Neural progenitor cell (in vitro differentiated cells): Measurements from ENCODE around the gene SF3B5. TPM values are rescaled to one million over a fixed set of nuclear protein-coding genes. Genes with fewer than 3 reads are reported as not detected.

ENCODE experiments used
- DNase-seq: peaks from one replicate; pipeline ENCODE4 v3.0.0-alpha.2; 2016; ENCODE audit warnings: low spot score
- H2AFZ ChIP-seq: fragments of 200-600 bp; sonication (generic); replicated peaks from 2 replicates; pipeline ENCODE4 v1.6.1; 2016; ENCODE audit warnings: antibody characterized with exemption
- H3F3A ChIP-seq: fragments of 200-600 bp; sonication (generic); 2 replicates; pipeline ENCODE4 v1.6.1; 2016; ENCODE audit warnings: antibody characterized with exemption, low read depth
- H3K27ac ChIP-seq: fragments of 200-600 bp; sonication (generic); 2 replicates; pipeline ENCODE4 v1.5.1; 2016; ENCODE audit warnings: mild to moderate bottlenecking
- H3K27me3 ChIP-seq: fragments of 200-600 bp; sonication (generic); 2 replicates; pipeline ENCODE4 v1.6.1; 2016; ENCODE audit warnings: mild to moderate bottlenecking, moderate library complexity
- H3K36me3 ChIP-seq: fragments of 200-600 bp; sonication (generic); 2 replicates; pipeline ENCODE4 v1.5.1; 2016
- H3K4me1 ChIP-seq: fragments of 200-600 bp; sonication (generic); 2 replicates; pipeline ENCODE4 v1.6.1; 2016; ENCODE audit warnings: mixed run types
- H3K4me2 ChIP-seq: fragments of 200-600 bp; sonication (generic); 2 replicates; pipeline ENCODE4 v1.6.1; 2016
- H3K4me3 ChIP-seq: fragments of 200-600 bp; sonication (generic); 2 replicates; pipeline ENCODE4 v1.5.1; 2016
- H3K79me2 ChIP-seq: fragments of 200-600 bp; sonication (generic); 2 replicates; pipeline ENCODE4 v1.6.1; 2016; ENCODE audit warnings: low read depth
- H3K9ac ChIP-seq: fragments of 200-600 bp; sonication (generic); 2 replicates; pipeline ENCODE4 v1.6.1; 2016
- H3K9me3 ChIP-seq: fragments of 200-600 bp; sonication (generic); 2 replicates; pipeline ENCODE4 v1.5.1; 2016; ENCODE audit warnings: low read depth
- H4K20me1 ChIP-seq: fragments of 200-600 bp; sonication (generic); 2 replicates; pipeline ENCODE4 v1.6.1; 2016; ENCODE audit warnings: low read depth
- H3K27ac Mint-ChIP-seq: 3 replicates; pipeline ENCODE4 v1.8.0; 2021; ENCODE audit warnings: mixed read lengths
- H3K27me3 Mint-ChIP-seq: 2 replicates; pipeline ENCODE4 v1.8.0; 2022; ENCODE audit warnings: low read depth, mild to moderate bottlenecking, inconsistent platforms, moderate library complexity, mixed read lengths; ENCODE audit not compliant: insufficient read depth
- H3K36me3 Mint-ChIP-seq: 3 replicates; pipeline ENCODE4 v1.8.0; 2021; ENCODE audit warnings: mixed read lengths
- H3K4me1 Mint-ChIP-seq: 3 replicates; pipeline ENCODE4 v1.8.0; 2021; ENCODE audit warnings: mixed read lengths
- H3K4me3 Mint-ChIP-seq: 3 replicates; pipeline ENCODE4 v1.8.0; 2021; ENCODE audit warnings: mild to moderate bottlenecking, moderate library complexity, mixed read lengths
- H3K9me3 Mint-ChIP-seq: 3 replicates; pipeline ENCODE4 v1.8.0; 2020; ENCODE audit warnings: mixed read lengths
- CTCF ChIP-seq: fragments of 200-600 bp; sonication (generic); IDR thresholded peaks from 2 replicates; pipeline ENCODE4 v1.5.1; 2017; ENCODE audit warnings: antibody characterized with exemption, mild to moderate bottlenecking
- EZH2 ChIP-seq: fragments of 200-600 bp; sonication (generic); IDR thresholded peaks from 2 replicates; pipeline ENCODE4 v1.6.1; 2017; ENCODE audit warnings: antibody characterized with exemption, mild to moderate bottlenecking, moderate library complexity
- EZH2phosphoT487 ChIP-seq: fragments of 200-600 bp; sonication (generic); IDR thresholded peaks from 2 replicates; pipeline ENCODE4 v1.6.1; 2017; ENCODE audit warnings: antibody characterized with exemption
- total RNA-seq: library from RNA; depleted of rRNA; stranded (reverse); fragments of >200 nt; gene quantifications from 2 replicates; pipeline ENCODE4 v1.2.3, GENCODE V29; 2015; ENCODE audit warnings: low replicate concordance

SF3B5 gene
- total RNA-seq, 1 donor from 2014 or later: 99.0 TPM

GRCh38 chr6:144075187-144075586 is 20.2 kb downstream of the SF3B5 start:
- Histone ChIP-seq H3K9me3 (no peaks in the 10 kb centered on the region), H3K4me2 (no peak overlapping the region), H3K27ac (no peak overlapping the region), H2AFZ (peak overlapping the region; percentile 44), H4K20me1 (no peaks in the 10 kb centered on the region), H3K36me3 (no peaks in the 10 kb centered on the region), H3K79me2 (no peaks in the 10 kb centered on the region), H3F3A (no peaks in the 10 kb centered on the region), H3K9ac (no peak overlapping the region), H3K27me3 (peaks cover 15% of the 10 kb centered on the region), H3K4me3 (no peak overlapping the region), H3K4me1 (no peaks in the 10 kb centered on the region)
- Mint-ChIP-seq H3K9me3 (no peaks in the 10 kb centered on the region), H3K27ac (no peak overlapping the region), H3K36me3 (no peaks in the 10 kb centered on the region), H3K27me3 (no peaks in the 10 kb centered on the region), H3K4me1 (no peaks in the 10 kb centered on the region), H3K4me3 (no peak overlapping the region)
- no peak for DNase-seq
- TF ChIP-seq CTCF (no peak), EZH2 (no peak), EZH2phosphoT487 (no peak)

GRCh38 chr6:144073024-144073423 is 22.3 kb downstream of the SF3B5 start:
- H3K9me3 ChIP-seq: no peaks in the 10 kb centered on the region
- no peak overlapping the region for H3K27ac ChIP-seq
- no peak overlapping the region for H3K9ac ChIP-seq
- no peaks in the 10 kb centered on the region for H3K9me3 Mint-ChIP-seq
- no peak overlapping the region for H3K27ac Mint-ChIP-seq
- DNase-seq: no peak
- no peaks in the 10 kb centered on the region for H3F3A ChIP-seq
- peaks cover 31% of the 10 kb centered on the region for H3K27me3 ChIP-seq
- no peaks in the 10 kb centered on the region for H4K20me1 ChIP-seq
- no peaks in the 10 kb centered on the region for H3K79me2 ChIP-seq
- no peak overlapping the region for H2AFZ ChIP-seq
- no peak for TF ChIP-seq EZH2
- no peak for TF ChIP-seq EZH2phosphoT487
- TF ChIP-seq CTCF: no peak
- no peak overlapping the region for H3K4me3 ChIP-seq
- H3K4me2 ChIP-seq: no peak overlapping the region
- H3K4me1 ChIP-seq: no peaks in the 10 kb centered on the region
- H3K4me1 Mint-ChIP-seq: no peaks in the 10 kb centered on the region
- H3K36me3 ChIP-seq: no peaks in the 10 kb centered on the region
- H3K27me3 Mint-ChIP-seq: no peaks in the 10 kb centered on the region
- no peaks in the 10 kb centered on the region for H3K36me3 Mint-ChIP-seq
- no peak overlapping the region for H3K4me3 Mint-ChIP-seq

- no peaks in the 10 kb centered on the region for H4K20me1 ChIP-seq
- no peaks in the 10 kb centered on the region for H3K9me3 Mint-ChIP-seq
- peaks cover 66% of the 10 kb centered on the region for H3K27me3 ChIP-seq
- H2AFZ ChIP-seq: no peak overlapping the region
- H3K4me1 ChIP-seq: no peaks in the 10 kb centered on the region
- H3K79me2 ChIP-seq: no peaks in the 10 kb centered on the region
- H3K9ac ChIP-seq: no peak overlapping the region
- H3K36me3 ChIP-seq: no peaks in the 10 kb centered on the region
- H3K4me2 ChIP-seq: no peak overlapping the region
- no peaks in the 10 kb centered on the region for H3K36me3 Mint-ChIP-seq
- H3K4me3 Mint-ChIP-seq: no peak overlapping the region
- H3K9me3 ChIP-seq: no peaks in the 10 kb centered on the region
- peaks cover 14% of the 10 kb centered on the region for H3F3A ChIP-seq
- no peak for TF ChIP-seq CTCF
- no peak for TF ChIP-seq EZH2phosphoT487
- no peak for TF ChIP-seq EZH2
- no peak overlapping the region for H3K4me3 ChIP-seq
- no peak overlapping the region for H3K27ac ChIP-seq
- no peak for DNase-seq
- no peak overlapping the region for H3K27ac Mint-ChIP-seq
- H3K27me3 Mint-ChIP-seq: peaks cover 9% of the 10 kb centered on the region
- H3K4me1 Mint-ChIP-seq: peaks cover 5% of the 10 kb centered on the region
Measured at GRCh38 chr6:144069506-144069905, 25.9 kb downstream of the SF3B5 start.
